ENCODE measurements around the gene HNRNPC. TPM values are rescaled to one million over a fixed set of nuclear protein-coding genes. Genes with fewer than 3 reads are reported as not detected.
"Not testable (repeated sequence)": the region's sequence is repeated elsewhere in the genome, so short reads cannot be mapped to it uniquely, and the experiment has no call there.

Gene HNRNPC
- total RNA-seq, 1 donor from 2014 or later, result 260 TPM

DNA sequence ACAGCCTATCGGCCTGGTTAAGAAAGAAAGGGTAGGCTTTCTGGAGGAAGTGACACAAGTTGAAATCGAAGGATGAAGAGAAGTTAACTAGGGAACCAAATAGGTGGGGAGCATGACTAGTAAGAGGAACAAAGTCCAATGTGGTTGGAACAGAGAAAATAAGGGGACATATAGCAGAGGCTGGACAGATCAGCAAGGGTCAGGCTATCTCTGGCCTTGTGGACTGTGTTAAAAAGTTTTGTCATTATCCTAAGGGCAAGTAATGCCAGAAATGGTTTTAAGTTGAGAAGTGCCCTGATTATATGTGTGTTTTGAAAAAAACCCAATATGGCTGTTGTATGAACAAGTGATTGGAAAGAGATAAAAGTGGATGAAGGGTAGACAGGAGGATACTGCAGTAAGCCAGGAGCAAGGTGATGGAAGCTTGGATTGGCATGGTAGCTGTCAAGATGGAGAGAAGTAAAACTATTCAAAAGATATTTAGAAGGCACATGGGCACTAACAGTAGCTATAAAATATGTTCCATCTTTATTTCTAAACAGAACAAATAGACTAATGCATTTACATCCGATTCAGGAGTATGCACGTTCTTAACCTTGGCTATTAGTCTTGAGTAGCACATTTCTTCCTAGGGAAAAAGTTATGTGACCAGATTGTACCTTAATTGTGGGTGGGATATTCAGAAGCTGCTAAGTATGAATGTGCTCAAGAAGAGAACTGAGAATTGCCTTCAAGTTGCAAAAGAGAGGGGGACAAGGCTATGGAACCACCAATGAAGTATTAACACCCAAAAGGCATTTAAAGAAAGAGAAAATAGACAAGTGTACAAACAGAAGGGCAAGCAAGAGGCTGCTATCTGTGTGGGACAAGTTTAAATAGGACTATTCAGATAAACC is 66.5 kb downstream of the HNRNPC start:
- intact Hi-C loops (cut with DNase I), result no loop called here
- no peak for DNase-seq (ENCODE audit: low spot score)

DNA sequence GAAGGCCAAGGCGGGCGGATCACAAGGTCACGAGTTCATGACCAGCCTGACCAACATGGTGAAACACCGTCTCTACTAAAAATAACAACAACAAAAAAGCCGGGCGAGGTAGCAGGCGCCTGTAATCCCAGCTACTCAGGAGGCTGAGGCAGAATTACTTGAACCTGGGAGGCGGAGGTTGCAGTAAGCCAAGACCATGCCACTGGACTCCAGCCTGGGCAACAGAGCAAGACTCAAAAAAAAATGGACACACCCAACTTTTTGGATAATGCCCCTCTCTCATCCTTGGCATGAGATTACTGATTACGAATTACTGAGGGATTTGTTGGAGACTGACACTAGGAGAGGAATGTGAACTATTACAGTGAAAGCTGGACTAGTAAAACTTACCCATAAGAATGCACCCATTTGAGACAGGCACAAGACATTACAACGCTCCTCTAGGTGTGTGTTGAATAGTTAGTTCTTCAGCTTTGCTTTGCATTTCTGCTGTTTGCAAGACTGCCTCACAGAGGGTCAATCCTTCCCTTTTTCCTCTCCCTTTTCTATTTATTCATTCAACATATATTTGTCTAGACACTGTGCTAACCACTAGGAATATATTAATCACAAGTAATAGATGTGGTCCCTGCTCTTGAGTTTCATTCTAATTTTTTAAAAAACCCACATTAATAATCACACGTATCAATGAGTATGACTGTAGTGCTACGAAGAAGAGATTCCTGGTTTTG is 67.3 kb downstream of the HNRNPC start:
- DNase-seq (ENCODE audit: low spot score), result no peak
- intact Hi-C loops (cut with DNase I), result no loop called here

DNA sequence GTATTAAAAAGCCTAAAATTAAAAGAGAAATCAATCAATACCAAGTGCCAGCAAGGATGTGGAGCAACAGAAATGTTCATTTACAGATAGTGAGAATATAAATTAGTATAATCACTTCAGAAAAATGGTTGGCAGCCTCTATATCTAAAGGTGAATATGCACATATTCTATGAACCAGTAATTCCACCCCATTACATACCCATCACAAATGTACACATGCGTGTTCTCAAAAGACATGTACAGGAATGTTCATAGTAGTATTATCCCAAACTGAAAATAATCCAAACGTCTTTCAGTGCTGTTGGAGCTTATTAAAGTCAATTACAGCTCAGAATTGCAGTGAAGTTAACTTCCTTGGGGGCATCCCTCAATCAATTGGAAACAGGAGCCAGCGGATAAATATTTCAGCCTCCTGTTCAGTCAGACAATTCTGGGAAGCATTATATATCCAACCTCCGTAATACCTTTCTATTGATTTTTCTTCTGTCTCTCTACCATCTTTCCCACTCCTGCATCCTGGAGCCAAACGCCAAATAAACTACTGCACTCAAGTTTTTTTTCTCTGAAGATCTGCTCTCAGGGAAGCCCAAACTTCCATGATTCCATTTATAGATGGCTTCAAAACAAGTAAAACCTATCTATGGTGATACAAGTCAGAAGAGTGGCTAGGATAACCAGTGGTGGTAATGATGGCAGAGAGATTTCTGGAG is 68.3 kb downstream of the HNRNPC start:
- intact Hi-C loops (cut with DNase I), result no loop called here
- DNase-seq (ENCODE audit: low spot score), result no peak

DNA sequence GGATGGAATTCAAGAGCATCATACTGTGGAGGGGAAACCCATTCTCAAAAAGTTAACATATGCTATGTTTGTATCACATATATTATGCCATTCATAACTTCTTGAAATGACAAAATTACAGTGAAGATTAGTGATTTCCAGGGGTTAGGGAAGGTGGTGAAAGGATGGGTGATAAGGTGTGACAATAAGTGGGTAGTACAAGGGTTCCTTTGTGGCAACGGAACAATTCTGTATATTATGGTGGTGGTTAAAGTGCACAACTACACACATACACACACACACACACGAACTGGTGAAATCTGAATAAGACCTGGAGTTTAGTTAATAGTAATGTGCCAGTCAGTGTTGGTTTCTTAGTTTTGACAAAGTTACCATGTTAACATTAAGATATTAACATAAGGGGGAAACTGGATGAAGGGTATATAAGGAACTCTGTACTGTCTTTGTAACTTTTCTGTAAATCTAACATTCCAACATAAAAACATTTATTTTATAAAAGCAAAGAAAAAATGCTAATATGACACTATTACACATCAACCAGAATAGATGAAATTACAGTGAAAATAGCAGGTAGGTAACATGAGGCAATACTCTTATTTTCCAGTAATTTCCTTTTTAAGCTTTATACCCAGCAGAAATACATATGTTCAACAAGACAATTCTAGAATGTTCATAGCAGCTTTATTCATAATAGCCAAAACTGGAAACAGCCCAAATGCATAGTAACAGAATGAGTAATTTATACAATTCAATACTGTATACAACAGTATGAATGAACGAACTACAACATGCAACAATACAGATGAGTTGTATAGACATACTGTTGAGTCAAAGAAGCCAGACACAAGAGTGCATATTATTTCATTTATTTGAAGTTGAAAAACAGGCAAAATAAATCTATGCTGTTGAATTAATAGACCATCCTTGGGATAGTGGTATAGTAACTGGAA is 69.4 kb downstream of the HNRNPC start:
- intact Hi-C loops (cut with DNase I), result no loop called here
- no peak for DNase-seq (ENCODE audit: low spot score)

DNA sequence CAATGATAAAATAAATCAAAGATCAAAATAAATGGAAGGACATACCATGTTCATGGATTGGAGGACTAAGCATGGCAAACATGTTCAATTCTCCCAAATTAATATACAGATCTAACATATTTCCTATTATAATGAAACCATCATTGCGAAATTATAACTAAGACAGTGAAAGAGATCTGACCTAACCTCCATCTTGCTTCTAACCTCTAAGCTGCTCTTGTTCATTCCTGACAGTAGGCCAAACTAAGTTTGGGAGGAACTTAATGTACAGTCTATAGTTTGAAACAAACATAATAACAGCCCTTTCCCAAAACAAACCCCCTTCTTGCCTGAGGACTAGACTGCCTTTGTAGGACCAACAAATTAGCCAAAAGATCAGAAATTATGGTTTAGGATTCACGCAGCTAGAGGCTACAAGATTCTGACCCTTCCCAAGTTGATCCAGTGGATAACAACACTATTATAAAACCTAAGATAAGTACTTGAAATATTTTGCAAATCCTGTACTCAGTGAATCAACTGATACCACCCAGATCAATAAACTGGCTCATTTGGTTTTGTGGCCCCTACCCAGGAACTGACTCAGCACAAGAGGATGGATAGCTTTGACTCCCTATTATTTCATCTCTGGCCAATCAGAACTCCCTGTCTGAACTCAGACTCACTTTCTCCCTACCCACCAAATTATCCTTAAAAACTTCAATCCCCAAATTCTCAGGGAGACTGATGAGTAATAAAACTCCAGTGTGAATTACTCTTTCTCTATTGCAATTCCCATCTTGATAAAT is 71.6 kb downstream of the HNRNPC start:
- intact Hi-C loops (cut with DNase I), result no loop called here
- DNase-seq (ENCODE audit: low spot score), result no peak

DNA sequence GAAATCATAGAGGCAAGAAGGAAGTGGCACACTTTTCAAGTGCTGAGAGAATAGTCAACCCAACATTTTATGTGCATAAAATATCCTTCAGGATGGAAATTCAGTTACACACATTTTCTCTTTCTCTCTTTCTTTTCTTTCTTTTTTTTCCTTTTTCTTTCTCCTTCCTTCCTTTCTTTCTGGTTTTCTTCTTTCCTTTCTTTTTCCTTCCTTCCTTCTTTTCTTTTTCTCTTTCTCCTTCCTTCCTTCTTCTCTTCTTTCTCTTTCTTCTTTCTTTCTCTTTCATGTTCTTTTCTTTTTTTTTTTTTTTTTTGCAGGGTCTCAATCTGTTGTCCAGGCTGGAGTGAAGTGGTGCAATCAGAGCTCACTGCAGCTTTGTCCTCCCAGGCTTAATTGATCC is 74.6 kb downstream of the HNRNPC start:
- intact Hi-C loops (cut with DNase I), result no loop called here
- DNase-seq (ENCODE audit: low spot score), result no peak

DNA sequence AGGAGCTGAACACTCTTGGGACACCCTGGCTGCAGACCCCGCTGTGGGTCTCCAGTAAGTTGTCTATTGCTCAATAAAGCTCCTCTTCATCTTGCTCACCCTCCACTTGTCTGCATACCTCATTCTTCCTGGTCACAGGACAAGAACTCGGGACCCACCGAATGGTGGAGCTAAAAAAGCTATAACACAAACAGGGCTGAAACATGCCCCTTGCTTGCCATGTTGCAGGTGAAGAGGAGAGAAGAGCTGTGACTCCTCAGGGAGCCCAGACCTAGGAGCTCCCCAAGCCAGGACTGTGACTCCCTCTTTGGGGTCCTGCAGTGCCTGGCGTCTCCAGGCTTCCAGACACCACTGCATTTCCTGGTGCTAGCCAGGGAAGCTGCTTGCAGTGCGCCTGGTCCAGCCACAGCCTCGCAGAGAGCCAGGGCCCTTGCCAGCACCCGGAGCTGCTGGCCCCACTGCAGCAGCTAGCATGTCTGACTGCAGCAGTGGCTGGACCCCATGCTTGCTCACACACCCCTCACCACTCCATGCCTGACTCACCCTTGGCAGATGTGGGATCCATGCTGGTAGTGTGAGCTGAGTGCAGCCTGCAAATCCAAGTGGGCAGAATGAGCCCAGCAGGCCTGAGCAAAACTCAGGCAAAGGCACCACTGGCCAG is 76.2 kb downstream of the HNRNPC start:
- DNase-seq (ENCODE audit: low spot score), result no peak
- intact Hi-C loops (cut with DNase I), result no loop called here

DNA sequence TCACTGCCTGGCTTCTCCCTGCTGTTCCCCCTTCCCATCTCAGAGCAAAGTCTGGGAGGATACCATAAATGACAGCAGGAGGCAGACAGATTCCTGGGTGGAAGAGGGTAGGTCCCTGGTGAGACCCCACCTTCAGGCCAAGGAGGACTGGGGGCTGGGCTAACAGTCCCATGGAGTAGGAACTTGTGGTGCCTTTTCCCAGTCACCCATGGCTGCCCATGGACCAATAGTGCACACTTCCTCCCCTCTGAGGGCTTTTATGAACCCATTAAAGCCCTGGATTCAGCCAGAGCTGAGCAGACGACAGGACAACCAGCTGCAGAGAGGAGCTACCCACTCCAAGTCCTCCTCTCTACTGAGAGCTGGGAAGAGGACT is 76.8 kb downstream of the HNRNPC start:
- DNase-seq (ENCODE audit: low spot score), result no peak
- intact Hi-C loops (cut with DNase I), result no loop called here

DNA sequence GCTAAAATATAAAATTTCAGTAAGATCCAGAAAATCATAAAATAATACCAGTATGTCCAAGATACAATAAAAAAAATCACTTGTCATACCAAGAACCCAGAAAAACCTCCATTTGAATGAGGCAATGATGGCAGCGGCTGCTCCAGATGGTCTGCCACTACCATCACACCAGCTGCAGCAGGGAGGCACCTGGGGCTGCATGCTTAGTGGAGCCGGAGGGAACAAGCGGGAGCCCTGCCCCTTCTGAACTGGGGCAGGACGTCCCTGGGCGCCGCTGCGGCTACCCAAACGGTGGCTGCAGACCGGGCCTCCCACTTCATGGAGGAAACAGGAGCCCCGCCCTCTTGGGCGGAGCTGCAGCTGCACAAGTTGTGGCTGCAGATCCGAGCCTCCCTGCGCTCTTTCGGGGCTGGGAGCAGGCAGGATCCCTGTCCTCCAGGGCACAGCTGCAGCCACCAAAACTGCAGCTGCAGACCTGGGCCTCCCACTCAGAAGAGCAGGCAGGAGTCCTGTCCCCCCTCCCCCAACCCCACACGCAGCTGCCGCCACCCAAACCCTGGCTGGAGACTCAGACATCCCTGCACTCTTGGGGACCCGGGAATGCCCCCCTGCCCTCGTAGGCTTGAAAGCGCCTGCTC is 77.3 kb downstream of the HNRNPC start:
- DNase-seq (ENCODE audit: low spot score), result peak; percentile 89
- intact Hi-C loops (cut with DNase I), result no loop called here

DNA sequence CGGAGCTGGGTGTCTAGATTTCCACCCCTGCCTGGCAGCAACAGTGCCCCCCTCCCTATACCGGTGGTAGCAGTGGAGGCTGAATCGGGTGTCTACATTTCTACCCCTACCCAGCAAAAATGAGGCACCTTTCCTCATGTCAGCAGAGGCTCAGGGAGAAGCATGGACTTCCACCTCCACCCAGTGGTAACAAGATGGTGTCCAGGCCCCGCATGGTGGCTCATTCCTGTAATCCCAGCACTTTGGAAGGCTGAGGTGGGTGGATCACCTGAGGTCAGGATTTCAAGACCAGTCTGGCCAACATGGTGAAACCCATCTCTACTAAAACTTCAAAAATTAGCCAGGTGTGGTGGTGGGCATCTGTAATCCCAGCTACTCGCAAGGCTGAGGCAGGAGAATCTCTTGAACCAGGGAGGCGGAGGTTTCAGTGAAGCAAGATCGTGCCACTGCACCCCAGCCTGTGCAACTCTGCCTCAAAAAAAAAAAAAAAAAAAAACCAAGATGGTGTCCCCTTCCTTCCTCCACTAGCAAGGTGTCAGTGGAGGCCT is 77.9 kb downstream of the HNRNPC start:
- intact Hi-C loops (cut with DNase I), result no loop called here
- DNase-seq (ENCODE audit: low spot score), result no peak

DNA sequence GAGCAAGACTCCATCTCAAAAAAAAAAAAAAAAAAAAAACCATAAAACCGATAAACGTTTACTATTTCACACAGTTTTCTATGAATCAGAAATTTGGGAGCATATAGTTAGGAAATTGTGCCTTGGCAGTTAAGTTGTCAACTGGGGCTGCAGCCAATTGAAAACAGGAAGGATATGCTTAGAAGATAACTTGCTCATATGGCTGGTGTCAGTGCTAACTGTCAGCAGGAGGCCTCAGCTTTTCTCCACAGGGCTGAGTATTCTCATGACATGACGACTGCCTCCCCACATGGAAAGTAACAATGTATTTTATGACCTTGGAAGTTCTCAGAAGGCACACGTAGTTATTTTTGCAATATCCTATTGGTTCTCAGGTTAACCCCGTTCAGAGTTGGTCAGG is 83.8 kb downstream of the HNRNPC start:
- intact Hi-C loops (cut with DNase I), result no loop called here
- no peak for DNase-seq (ENCODE audit: low spot score)

DNA sequence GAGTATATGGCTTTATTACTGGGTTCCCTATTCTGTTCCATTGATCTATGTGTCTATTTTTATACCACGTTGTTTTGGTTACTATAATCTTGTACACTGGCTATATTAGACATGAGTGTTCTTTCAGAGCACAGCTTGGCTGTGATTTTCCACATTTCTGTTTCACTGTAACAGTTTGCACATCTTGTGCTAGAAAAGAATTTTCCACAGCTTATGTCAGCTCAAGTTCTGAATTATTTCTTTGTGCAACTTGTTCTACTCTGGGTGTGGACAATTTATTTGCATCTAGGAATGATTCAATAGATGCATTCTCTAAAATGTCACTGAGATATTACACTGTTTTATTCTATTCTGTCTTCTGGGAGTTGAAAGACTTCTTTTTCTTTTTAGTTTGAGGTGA is 85.0 kb downstream of the HNRNPC start:
- intact Hi-C loops (cut with DNase I), result no loop called here
- no peak for DNase-seq (ENCODE audit: low spot score)

DNA sequence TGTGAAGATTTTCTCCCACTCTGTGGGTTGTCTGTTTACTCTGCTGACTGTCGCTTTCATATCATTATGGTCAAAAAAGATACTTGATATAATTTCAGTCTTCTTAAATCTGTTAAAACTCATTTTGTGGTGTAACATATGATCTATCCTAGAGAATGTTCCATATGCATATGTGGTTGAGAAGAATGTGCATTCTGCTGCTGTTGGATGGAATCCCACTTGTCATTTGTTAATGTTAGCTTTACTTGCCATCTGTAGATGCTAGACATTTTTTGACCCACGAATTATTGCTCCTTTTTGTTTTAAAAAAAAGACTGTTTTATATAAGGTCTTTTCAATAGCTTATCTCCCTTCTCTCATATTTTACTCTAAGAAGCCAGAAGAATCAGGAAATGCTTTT is 87.1 kb downstream of the HNRNPC start:
- intact Hi-C loops (cut with DNase I), result no loop called here
- DNase-seq (ENCODE audit: low spot score), result no peak

DNA sequence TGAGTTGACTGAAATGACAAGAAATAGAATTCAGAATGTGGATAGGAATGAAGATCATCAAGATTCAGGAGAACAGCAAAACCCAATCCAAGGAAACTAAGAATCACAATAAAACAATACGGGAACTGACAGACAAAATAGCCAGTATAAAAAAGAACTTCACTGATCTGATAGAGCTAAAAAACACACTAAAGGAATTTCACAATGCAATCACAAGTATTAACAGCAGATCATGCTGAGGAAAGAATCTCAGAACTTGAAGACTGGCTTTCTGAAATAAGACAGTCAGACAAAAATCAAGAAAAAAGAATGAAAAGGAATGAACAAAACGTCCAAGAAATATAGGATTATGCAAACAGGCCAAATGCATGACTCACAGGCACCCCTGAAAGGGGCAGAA is 98.1 kb downstream of the HNRNPC start:
- no peak for DNase-seq (ENCODE audit: low spot score)
- intact Hi-C loops (cut with DNase I), result no loop called here

DNA sequence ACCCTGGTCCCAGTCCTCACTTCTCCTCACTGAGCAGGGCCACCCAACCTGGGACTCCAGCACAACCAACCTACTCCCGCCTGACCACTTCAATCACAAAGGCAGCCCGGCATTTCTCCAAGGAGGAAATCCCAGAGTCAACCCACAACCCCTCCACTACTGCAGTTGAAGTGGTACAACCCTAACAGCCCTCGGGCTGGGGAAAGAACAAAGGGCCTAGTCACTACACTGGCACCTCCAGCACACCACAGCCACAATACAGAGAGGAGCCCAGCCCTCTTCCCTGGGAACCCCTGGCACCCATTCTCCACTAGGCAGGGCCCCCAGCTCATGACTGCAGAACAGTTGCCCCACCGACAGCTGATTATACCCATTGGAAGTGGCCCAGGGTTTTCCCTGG is 99.7 kb downstream of the HNRNPC start:
- intact Hi-C loops (cut with DNase I), result no loop called here
- DNase-seq (ENCODE audit: low spot score), result no peak

DNA sequence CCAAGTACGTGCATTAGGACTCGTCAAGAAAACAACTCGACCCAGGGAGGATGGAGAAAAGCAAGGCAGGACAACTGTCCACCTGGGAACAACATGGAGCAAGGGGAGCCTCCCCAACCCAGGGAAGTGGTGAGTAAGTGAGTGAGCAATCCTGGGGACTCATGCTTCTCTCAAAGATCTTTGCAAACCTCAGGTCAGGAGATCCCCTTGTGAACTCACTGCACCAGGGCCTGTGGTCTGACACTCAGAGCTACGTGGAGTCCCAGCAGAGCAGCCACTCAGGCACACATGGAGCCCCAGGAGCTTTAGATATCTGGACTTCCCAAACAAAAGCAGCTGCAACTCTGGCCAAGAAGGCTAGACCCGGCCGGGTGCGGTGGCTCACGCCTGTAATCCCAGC is 101.2 kb downstream of the HNRNPC start:
- DNase-seq (ENCODE audit: low spot score), result no peak
- intact Hi-C loops (cut with DNase I), result no loop called here

DNA sequence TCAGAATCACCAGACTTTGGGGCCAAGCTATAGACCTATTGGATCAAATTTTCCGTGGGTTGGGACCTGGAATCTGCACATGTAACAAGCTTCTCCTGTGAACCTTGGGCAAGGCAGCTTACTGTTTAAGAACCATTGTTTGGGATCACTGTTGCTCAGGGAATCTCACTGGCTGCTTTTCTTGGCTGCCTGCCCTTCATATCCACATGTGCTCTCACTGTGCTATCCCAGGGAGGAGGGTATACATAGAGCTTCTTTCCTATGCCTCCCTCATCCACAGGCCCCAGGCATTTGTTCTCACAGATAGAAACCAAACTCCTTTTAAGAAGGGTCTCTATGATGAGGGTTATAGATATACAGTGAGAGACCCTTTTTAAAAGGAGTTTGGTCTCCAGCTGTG is 103.6 kb downstream of the HNRNPC start:
- intact Hi-C loops (cut with DNase I); DNase-seq (ENCODE audit: low spot score): not testable (repeated sequence)
